Stimulated activated CD8-positive, alpha-beta memory T cell treated with anti-CD3 and anti-CD28 coated beads, Interleukin-4, amount 100 ng/mL, for 24 hours (primary cell): ENCODE results near the gene CCDC88B.
"Not testable (repeated sequence)": the region's sequence is repeated elsewhere in the genome, so short reads cannot be mapped to it uniquely, and the experiment has no call there.

Experiments
- DNase-seq: peaks from one replicate; pipeline ENCODE4 v3.0.0-alpha.2; 2020; ENCODE audit warnings: low read depth

Gene CCDC88B

GRCh38 chr11:64323373-64323772 lies 16.6 kb upstream of the CCDC88B start:
- DNase-seq: no peak

GRCh38 chr11:64323984-64324383 lies 16.0 kb upstream of the CCDC88B start:
- DNase-seq: not testable (repeated sequence)

GRCh38 chr11:64324692-64325469 lies 15.1 kb upstream of the CCDC88B start:
- DNase-seq: no peak

DNA sequence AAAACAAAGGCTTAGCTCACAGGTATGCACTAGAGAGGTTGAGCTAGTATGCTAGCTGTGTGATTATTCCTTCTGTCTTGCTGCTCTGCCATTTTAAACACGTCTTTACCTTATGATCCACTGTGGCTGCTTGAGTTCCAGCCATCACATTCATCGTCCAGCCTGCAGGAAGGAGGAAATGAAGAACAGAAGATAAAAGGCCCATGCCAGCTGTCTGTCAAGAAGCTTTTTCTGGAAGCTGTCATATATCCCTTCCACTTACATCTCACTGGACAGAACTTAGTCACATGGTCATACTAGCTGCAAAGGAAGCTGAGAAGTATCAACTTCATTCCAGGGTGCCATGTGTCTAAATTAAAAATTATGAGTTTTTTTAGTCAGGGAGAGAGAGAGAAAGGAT lies 12.6 kb upstream of the CCDC88B start:
- DNase-seq: no peak

- DNase-seq: no peak
Measured at GRCh38 chr11:64327993-64328392, 12.0 kb upstream of the CCDC88B start.

DNA sequence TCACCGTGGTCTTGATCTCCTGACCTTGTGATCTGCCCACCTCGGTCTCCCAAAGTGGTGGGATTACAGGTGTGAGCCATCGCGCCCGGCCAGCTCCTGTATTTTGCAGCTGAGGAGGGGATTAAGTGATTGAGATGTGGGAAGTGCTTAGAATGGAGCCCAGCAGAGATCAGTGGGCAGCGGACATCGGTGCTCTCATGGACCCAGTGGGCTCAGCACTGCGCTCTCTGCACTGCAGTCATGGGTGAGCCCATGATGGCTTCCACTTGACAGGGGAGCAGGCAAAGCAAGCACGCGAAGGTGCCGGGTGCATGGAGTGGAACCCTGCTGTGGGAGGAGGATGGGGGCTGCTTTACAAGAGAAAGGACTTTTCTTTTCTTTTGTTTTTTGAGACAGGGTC lies 9.1 kb upstream of the CCDC88B start:
- DNase-seq: no peak

GRCh38 chr11:64331569-64332371 lies 8.2 kb upstream of the CCDC88B start:
- DNase-seq: peak; percentile 71

DNA sequence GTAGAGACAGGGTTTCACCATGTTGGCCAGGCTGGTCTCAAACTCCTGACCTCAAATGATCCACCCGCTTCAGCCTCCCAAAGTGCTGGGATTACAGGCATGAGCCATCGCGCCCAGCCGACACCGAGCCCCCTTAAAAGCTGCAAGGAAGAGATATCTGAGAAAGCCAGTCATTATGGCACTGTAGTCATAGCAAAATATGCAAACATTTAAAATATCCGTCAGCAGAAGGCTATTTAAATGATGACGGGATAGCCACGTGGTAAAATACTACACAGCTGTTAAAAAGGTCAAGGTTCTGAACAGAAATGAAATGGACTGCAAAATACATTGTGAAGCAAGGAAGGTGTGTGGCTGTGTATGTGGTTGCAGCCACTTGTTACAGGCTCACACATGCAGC lies 6.4 kb upstream of the CCDC88B start:
- DNase-seq: no peak

DNA sequence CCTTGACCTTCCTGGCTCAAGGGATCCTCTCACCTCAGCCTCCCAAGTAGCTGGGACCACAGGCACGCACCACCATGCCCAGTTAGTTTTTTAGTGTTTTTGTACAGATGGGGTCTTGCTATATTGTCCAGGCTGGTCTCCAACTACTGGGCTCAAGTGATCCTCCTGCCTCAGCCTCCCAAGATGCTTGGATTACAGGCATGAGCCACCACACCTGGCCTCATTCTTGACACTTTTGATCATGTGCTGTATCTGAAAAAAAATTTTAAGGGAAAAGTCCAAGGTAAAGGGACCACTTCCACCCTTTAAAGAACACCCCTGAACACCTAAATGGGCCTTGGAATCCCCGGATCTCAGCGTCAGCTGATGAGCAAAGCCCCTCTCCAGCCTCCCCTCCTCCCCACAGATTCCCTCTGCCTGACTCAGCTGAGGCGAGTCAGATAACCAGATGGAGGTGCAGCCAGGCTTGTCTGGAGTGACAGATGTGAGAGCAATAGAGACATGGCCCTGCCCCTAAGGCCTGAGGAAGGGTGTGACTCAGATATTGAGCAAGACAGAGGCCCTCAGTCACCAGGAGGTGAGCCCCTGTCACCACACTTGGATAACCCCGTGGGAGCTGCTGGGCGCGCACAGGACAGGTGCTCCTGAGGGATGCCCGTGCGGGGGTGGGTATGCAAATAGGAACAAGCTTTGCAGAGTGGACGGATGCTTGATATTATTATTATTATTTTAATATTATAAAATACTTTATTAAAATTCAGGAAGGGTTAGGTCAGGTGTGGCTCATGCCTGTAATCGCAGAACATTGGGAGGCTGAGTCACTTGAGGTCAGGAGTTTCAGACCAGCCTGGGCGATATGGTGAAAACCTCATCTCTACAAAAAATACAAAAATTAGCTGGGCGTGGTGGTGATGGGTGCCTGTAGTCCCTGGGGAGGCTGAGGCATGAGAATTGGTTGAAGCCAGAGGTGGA lies 5.0 kb upstream of the CCDC88B start:
- DNase-seq: no peak

- no peak for DNase-seq
Measured at GRCh38 chr11:64337538-64338249, 2.3 kb upstream of the CCDC88B start.

DNA sequence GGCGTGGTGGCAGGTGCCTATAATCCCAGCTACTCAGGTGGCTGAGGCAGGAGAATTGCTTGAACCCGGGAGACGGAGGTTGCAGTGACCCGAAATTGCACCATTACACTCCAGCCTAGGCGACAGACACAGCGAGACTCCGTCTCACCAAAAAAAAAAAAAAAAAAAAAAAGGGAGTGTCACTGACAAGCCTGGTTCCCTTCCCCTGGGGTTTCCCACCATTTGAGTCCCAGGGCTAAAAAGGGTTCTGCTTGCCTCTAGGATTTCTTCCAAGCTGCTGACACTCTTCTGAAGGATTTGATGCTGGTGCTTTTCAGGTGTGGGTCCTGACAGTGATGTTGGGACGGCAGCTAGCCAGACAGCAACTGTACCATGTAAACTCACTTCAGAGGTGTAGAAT lies 1.3 kb upstream of the CCDC88B start:
- no peak for DNase-seq

- no peak for DNase-seq
Measured at GRCh38 chr11:64339286-64339685, 718 bp upstream of the CCDC88B start.

- DNase-seq: peak; percentile 73
Measured at GRCh38 chr11:64340671-64341335, 799 bp downstream of the CCDC88B start.

DNA sequence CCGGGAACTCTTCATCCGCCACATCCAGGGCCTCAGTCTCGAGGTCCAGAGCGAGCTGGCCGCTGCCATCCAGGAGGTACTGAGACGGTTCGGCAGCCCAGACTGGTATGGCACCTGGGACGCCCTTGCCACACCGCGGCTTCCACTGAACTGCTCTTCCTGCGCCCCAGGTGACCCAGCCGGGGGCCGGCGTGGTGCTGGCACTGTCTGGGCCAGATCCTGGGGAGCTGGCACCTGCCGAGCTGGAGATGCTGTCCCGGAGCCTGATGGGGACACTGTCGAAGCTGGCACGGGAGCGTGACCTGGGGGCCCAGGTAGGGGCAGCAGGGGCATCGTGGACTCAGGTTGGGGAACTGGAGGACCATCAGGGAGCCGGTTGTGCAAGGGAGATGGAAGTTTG lies 1.4 kb downstream of the CCDC88B start:
- no peak for DNase-seq

DNA sequence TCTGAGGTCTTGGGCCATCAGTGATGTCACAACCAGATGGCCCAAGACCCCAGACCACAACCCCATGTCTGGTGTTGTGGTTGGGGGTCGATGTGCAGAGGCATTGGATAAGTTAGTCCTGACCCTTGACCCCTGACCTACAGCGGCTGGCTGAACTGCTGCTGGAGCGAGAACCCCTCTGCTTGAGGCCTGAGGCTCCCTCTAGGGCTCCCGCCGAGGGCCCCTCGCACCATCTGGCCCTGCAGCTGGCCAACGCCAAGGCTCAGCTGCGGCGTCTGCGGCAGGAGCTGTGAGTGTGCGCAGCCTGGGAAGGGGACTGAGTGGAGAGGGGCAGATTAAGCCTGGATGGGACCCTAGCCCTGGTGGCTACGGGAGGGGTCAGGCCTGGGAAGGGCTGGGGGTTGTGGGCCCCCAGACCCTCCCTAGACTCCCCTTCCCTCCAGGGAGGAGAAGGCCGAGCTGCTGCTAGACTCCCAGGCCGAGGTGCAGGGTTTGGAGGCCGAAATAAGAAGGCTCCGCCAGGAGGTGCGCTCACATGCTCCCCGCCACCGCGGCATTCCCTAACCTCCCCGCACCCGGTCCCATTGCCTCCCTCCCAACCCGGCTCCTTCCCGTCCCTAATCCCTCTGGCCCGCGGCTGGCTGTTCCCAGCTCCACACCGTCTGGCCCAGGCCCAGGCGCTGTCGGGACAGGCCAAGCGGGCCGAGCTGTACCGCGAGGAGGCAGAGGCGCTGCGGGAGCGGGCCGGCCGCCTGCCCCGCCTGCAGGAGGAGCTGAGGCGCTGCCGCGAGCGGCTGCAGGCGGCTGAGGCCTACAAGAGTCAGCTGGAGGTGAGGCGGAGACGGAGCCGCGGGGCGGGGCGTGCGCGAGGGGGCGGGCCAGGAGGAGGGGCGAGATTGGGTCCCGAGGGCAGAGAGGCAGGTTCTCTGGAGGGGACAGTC lies 2.1 kb downstream of the CCDC88B start:
- DNase-seq: peak; percentile 84

DNA sequence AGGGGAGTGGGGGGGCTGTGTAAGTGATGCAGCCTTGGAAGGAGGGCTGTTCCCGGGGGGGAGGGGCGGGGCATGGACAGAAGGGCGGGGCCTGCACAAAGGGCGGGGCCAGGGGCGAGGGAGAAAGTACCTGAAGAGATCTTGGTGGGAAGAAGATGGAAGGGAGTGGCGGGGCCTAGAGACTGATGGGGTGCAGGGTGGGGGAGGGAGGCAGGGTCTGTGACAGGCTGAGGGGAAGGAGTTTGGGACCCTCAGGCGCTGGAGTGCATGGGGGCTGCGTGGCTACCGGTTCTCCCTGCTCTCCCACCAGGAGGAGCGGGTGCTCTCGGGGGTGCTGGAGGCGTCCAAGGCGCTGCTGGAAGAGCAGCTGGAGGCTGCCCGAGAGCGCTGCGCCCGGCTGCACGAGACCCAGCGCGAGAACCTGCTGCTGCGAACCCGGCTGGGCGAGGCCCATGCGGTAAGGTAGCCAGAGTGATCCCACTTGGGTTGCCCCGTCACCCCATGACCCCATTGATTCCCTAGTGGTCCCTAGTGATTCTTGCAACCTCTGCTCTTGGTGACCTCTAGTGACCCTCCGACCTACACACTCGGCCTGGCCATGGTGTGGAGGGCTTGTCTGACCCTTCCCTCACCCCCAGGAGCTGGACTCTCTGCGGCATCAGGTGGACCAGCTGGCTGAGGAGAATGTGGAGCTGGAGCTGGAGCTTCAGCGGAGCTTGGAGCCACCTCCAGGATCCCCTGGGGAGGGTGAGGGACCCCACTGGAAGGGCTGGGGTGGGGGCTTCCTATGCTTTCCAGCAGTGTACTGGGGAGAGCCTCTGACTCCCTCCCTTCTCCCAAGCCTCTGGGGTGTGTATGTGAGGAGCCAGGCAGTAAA lies 3.1 kb downstream of the CCDC88B start:
- no peak for DNase-seq

- DNase-seq: no peak
Measured at GRCh38 chr11:64343767-64344559, 4.0 kb downstream of the CCDC88B start.

DNA sequence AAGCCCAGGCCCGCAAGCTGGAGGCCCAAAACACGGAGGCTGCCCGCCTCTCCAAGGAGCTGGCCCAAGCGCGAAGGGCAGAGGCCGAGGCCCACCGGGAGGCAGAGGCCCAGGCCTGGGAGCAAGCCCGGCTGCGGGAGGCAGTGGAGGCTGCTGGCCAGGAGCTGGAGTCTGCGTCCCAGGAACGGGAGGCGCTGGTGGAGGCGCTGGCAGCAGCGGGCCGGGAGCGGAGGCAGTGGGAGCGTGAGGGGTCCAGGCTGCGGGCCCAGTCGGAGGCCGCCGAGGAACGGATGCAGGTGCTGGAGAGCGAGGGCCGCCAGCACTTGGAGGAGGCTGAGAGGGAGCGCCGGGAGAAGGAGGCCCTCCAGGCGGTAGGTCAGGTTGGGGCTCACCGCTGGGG lies 4.8 kb downstream of the CCDC88B start:
- no peak for DNase-seq
